Measurements from ENCODE around the gene HOXB3.
"Not testable (repeated sequence)": the region's sequence is repeated elsewhere in the genome, so short reads cannot be mapped to it uniquely, and the experiment has no call there.

The HOXB3 gene

GRCh38 chr17:48526608-48527546, 63.2 kb downstream of the HOXB3 start:
- no peak for DNase-seq (ENCODE audit: low spot score)

DNA sequence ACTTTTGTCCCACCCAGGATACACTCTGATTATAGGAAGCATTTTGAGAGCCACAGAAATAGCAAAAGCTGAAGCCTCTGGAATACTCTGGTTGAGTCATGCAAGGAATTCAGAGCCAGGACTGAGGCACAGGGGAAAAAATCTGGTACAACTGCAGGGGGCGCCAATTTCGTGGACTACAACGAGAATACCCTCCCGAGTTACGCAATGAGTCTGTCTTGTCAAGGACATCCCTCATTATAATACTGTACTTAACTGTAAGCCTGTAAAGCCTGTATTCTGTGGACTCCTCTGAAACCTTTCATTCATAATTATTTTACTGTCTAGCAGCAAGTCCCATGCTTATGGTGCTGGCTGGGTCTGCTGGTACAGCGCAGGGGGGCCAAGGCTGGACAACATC, 67.0 kb downstream of the HOXB3 start:
- no peak for DNase-seq (ENCODE audit: low spot score)

GRCh38 chr17:48522031-48522653, 67.9 kb downstream of the HOXB3 start:
- no peak for DNase-seq (ENCODE audit: low spot score)

GRCh38 chr17:48520631-48521079, 69.4 kb downstream of the HOXB3 start:
- no peak for DNase-seq (ENCODE audit: low spot score)

DNA sequence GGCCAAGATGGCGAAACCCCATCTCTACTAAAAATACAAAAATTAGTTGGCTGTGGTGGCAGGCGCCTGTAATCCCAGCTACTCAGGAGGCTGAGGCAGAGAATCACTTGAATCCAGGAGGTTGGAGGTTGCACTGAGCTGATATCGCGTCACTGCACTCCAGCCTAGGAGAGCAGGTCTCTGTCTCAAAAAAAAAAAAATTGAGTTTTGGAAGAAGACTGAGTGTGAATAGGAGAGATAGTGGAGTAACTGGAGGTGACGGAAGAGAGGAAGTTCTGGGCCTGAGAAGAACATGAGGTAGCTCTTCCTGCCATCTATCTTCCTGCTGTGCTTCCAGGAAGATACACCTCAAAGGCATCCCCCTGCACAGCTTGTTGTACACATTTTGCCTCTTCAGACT, 70.6 kb downstream of the HOXB3 start:
- no peak for DNase-seq (ENCODE audit: low spot score)

DNA sequence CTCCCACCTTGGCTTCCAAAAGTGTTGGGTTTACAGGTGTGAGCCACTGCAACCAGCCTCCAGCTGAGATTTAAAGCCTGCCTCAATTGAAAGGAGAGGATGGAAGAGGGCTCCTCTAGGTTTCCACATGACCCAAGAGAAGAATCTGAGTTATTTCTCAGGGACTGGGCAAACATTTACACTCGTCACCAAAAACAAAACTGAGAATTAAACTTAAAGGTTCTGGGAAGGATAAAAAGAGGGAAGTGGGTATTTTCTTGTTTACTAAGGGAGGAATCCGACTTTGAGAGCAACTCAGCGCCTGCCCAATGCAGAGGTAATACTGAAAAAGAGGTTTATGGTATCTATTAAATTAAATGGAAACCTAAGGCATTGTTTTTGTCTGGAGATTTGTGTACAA, 72.6 kb downstream of the HOXB3 start:
- no peak for DNase-seq (ENCODE audit: low spot score)

DNA sequence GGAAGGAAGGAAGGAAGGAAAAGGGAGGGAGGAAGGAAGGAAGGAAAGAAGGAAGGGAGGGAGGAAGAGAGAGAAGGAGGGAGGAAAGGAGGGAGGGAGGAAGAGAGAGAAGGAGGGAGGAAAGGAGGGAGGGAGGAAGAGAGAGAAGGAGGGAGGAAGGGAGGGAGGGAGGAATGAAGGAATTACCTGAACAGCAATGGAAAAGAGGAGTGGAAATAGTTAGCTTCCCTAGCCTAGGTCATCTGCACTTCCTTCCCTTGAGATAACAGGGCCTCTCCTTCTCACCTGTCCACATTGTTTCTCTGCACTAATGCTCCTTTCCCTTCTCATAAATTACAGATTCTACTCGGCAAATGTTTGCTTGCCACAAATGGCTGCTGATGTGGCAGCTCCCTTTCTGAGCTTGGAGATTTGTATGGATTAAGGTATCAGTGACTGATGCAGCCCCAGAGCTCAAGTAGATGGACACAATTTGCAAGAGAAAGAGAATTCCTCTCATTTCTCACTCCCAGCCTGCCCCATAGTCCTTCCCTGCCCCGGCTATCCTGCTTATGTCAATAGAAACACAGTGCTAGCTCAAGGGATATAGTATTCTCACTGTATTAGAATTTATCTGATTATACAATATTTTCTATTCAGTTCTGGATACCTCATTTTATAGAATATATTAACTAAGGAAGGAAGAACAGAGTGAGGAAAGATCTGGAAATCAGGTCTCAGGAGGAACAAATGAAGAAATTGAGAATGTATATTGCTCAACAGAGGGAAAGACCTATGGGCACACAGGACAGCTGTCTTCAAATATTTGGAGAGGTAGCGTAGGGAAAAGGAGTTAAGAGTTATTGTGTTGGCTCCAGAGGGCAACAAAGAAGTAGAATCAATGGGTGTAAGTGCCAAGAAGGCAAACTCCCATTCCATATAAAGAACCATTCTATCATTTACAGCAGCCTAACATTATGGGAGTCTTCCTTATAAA, 73.8 kb downstream of the HOXB3 start:
- DNase-seq (ENCODE audit: low spot score): no peak

- DNase-seq (ENCODE audit: low spot score): no peak
Measured at GRCh38 chr17:48514477-48514876, 75.6 kb downstream of the HOXB3 start.

DNA sequence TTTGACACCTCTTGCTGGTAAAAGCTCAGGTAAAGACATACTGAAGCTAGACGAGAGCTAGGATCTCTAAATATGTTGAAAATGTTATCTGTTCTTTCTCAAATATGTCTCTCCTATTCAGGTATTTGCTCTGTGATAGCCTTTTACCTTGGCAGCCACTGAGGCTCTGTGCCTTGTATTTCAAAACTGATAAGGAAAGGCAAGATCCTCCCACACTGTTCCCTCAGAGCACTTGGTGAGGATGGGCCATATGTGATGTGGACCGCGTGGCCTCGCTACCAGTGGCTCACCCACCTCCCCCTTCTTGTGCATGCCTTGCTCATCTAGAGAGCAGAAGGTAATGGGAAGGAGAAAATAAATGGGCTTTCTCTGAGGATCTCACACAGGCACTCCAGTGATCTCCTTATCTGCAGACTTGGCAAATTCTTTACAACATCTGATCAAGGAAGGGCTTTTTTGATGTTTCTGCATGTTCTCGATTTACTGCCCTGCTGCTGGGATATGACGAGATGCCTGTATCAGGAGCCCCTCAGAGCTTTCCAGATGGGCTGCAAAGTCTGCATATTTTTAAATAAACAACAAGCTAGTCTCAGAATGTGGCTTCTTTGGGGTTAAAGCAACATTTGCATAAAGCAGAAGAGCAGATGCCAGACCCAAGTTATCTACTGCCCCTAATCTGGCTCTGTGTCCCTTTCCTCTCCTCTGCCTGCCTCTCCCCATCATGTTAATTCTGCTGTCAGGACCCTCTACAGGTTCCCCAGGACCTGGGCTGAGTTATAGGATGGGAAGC, 76.2 kb downstream of the HOXB3 start:
- DNase-seq (ENCODE audit: low spot score): no peak

- no peak for DNase-seq (ENCODE audit: low spot score)
Measured at GRCh38 chr17:48513097-48513496, 76.9 kb downstream of the HOXB3 start.

- DNase-seq (ENCODE audit: low spot score): no peak
Measured at GRCh38 chr17:48510761-48511604, 79.1 kb downstream of the HOXB3 start.

GRCh38 chr17:48510381-48510760, 79.7 kb downstream of the HOXB3 start:
- no peak for DNase-seq (ENCODE audit: low spot score)

GRCh38 chr17:48509708-48510107, 80.3 kb downstream of the HOXB3 start:
- not testable (repeated sequence) for DNase-seq (ENCODE audit: low spot score)

- no peak for DNase-seq (ENCODE audit: low spot score)
Measured at GRCh38 chr17:48506246-48506645, 83.8 kb downstream of the HOXB3 start.

- DNase-seq (ENCODE audit: low spot score): no peak
Measured at GRCh38 chr17:48505788-48506187, 84.3 kb downstream of the HOXB3 start.

GRCh38 chr17:48504953-48505352, 85.1 kb downstream of the HOXB3 start:
- DNase-seq (ENCODE audit: low spot score): no peak

GRCh38 chr17:48503747-48504146, 86.3 kb downstream of the HOXB3 start:
- DNase-seq (ENCODE audit: low spot score): no peak

- DNase-seq (ENCODE audit: low spot score): no peak
Measured at GRCh38 chr17:48502901-48503300, 87.1 kb downstream of the HOXB3 start.

DNA sequence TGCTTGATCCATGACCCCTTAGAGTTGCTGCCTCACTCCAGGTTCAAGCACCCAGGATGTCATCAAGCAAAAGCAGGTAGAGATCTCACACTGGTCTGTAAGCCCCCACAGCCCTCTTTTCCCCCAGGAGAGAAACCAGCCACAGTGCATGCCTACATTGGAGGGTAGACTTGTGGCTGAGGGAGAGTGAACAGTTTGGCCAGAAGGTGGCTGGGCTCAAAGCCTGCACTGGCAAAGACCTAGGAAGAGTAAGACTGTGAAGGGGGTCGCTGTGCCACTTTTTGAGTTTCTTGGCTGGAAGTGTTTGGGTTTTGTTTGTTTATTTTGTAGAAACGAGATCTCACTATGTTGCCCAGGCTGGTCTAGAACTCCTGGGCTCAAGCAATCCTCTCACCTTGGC, 87.7 kb downstream of the HOXB3 start:
- DNase-seq (ENCODE audit: low spot score): no peak

Data from HuH-7.5 (cell line).